CD14-positive monocyte (primary cell): ENCODE data around the gene IL17C. TPM values are rescaled to one million over a fixed set of nuclear protein-coding genes. Genes with fewer than 3 reads are reported as not detected.

Source experiments
- DNase-seq, 3 donors: peaks; one replicate each; pipeline ENCODE4 v3.0.0-alpha.2; 2011 to 2022
- H2AFZ ChIP-seq: 2 replicates; pipeline ENCODE4 v1.6.0; 2012; ENCODE audit warnings: mild to moderate bottlenecking, low read depth, low read length, inconsistent platforms; ENCODE audit not compliant: insufficient read depth, poor library complexity, severe bottlenecking
- H3K27ac ChIP-seq, 2 donors: 1 replicate in 1 of 2; 2 replicates in 1 of 2; pipeline ENCODE4 v1.5.1; 2012 to 2013; ENCODE audit warnings: low read length in 2 of 2, control low read depth in 1 of 2, inconsistent platforms in 1 of 2, low read depth in 1 of 2, mild to moderate bottlenecking in 1 of 2
- H3K27me3 ChIP-seq, 2 donors: one replicate each; pipeline versions ENCODE4 v1.6.0 to v1.6.1; 2011 to 2013; ENCODE audit warnings: low read length in 2 of 2; ENCODE audit not compliant: control insufficient read depth in 2 of 2, insufficient read depth in 2 of 2
- H3K36me3 ChIP-seq, 2 donors: replicated peaks in 1 of 2; 1 replicate in 1 of 2; 2 replicates in 1 of 2; pipeline versions ENCODE4 v1.5.1 to v1.6.1; 2012 to 2013; ENCODE audit warnings: low read length in 2 of 2, control low read depth in 1 of 2, inconsistent platforms in 1 of 2, mild to moderate bottlenecking in 1 of 2; ENCODE audit not compliant: insufficient read depth in 2 of 2, control insufficient read depth in 1 of 2
- H3K4me1 ChIP-seq, 2 donors: 1 replicate in 1 of 2; 2 replicates in 1 of 2; pipeline versions ENCODE4 v1.5.1 to v1.6.1; 2012 to 2013; ENCODE audit warnings: low read length in 2 of 2, control low read depth in 1 of 2, inconsistent platforms in 1 of 2, mild to moderate bottlenecking in 1 of 2, moderate library complexity in 1 of 2; ENCODE audit not compliant: insufficient read depth in 2 of 2, control insufficient read depth in 1 of 2
- H3K4me2 ChIP-seq: replicated peaks from 2 replicates; pipeline ENCODE3; 2012; ENCODE audit warnings: low read length, moderate library complexity, mild to moderate bottlenecking; ENCODE audit not compliant: poor library complexity, severe bottlenecking; ENCODE audit errors: extremely low read depth
- H3K4me3 ChIP-seq, 3 experiments: fragments of 200-600 bp in 1 of 3; sonication (generic) in 1 of 3; replicated peaks in 1 of 3; 1 replicate in 2 of 3; 2 replicates in 1 of 3; pipeline ENCODE4 v1.5.1; 2011 to 2013; ENCODE audit warnings: low read length in 3 of 3, mild to moderate bottlenecking in 3 of 3, control low read depth in 2 of 3, low read depth in 2 of 3, inconsistent platforms in 1 of 3, moderate library complexity in 1 of 3
- H3K79me2 ChIP-seq: 2 replicates; pipeline ENCODE4 v1.6.0; 2012; ENCODE audit warnings: mild to moderate bottlenecking, control low read depth, inconsistent platforms, low read length, moderate library complexity; ENCODE audit not compliant: insufficient read depth
- H3K9ac ChIP-seq: 2 replicates; pipeline ENCODE4 v1.6.0; 2017; ENCODE audit warnings: low read length, mild to moderate bottlenecking; ENCODE audit not compliant: insufficient read depth, poor library complexity, severe bottlenecking
- H3K9me3 ChIP-seq, 2 donors: replicated peaks in 1 of 2; 1 replicate in 1 of 2; 2 replicates in 1 of 2; pipeline versions ENCODE4 v1.5.1 to v1.6.1; 2012 to 2013; ENCODE audit warnings: low read length in 2 of 2, control low read depth in 1 of 2; ENCODE audit not compliant: control insufficient read depth in 1 of 2, insufficient read depth in 1 of 2
- H4K20me1 ChIP-seq: 2 replicates; pipeline ENCODE4 v1.6.0; 2012; ENCODE audit warnings: mild to moderate bottlenecking, low read length, control low read depth, moderate library complexity; ENCODE audit not compliant: insufficient read depth
- H3K27ac Mint-ChIP-seq, 7 donors: one replicate each; pipeline ENCODE4 v1.8.0; 2020; ENCODE audit warnings: mild to moderate bottlenecking in 7 of 7, mixed read lengths in 7 of 7, moderate library complexity in 6 of 7, inconsistent platforms in 2 of 7
- H3K27me3 Mint-ChIP-seq, 3 donors: one replicate each; pipeline ENCODE4 v1.8.0; 2021 to 2022; ENCODE audit warnings: low read depth in 3 of 3, mild to moderate bottlenecking in 3 of 3, mixed read lengths in 3 of 3, moderate library complexity in 3 of 3, inconsistent platforms in 1 of 3
- H3K36me3 Mint-ChIP-seq, 2 donors: one replicate each; pipeline ENCODE4 v1.8.0; 2020; ENCODE audit warnings: mixed read lengths in 2 of 2, inconsistent platforms in 1 of 2, mild to moderate bottlenecking in 1 of 2
- H3K4me1 Mint-ChIP-seq: one replicate; pipeline ENCODE4 v1.8.0; 2020; ENCODE audit warnings: mild to moderate bottlenecking, mixed read lengths
- H3K4me3 Mint-ChIP-seq, 2 donors: one replicate each; pipeline ENCODE4 v1.8.0; 2020; ENCODE audit warnings: mild to moderate bottlenecking in 2 of 2, mixed read lengths in 2 of 2, moderate library complexity in 1 of 2
- H3K9me3 Mint-ChIP-seq, 7 donors: one replicate each; pipeline ENCODE4 v1.8.0; 2020 to 2022; ENCODE audit warnings: mixed read lengths in 7 of 7, mild to moderate bottlenecking in 6 of 7, moderate library complexity in 6 of 7, inconsistent platforms in 2 of 7
- WGBS: methylation state at CpG from one replicate; pipeline ENCODE4 v1.1.5; 2013; ENCODE audit warnings: missing lambda C conversion rate; ENCODE audit not compliant: insufficient coverage; 5-methylcytosine and 5-hydroxymethylcytosine counted together
- intact Hi-C, 2 donors: fragments of 100-400 bp; cut with micrococcal nuclease; formaldehyde crosslinking; loops; one replicate each; pipeline versions ENCODE4 v1.15.0 to v1.15.1; 2023
- polyA plus RNA-seq, 3 donors: library from polyadenylated mRNA; depleted of rRNA in 1 of 3; unstranded in 2 of 3; stranded (reverse) in 1 of 3; fragments of 300-500 nt in 2 of 3; fragments of >200 nt in 1 of 3; fragmentation: Illumina TruSeq in 2 of 3; gene quantifications; 1 replicate in 2 of 3; 2 replicates in 1 of 3; pipeline ENCODE4 v1.2.3, GENCODE V29; 2012 to 2021
- TF ChIP-seq, protein P1 (sequence below): fragments of 200-600 bp; IDR thresholded peaks from one replicate; pipeline ENCODE4 v1.8.0; 2022; ENCODE audit warnings: antibody characterized with exemption, mild to moderate bottlenecking

IL17C gene
- polyA plus RNA-seq, 3 donors: 0.08 TPM; not detected in 2

- Histone ChIP-seq H3K9ac (no peak overlapping the region), H3K79me2 (peaks cover 26% of the 10 kb centered on the region), H3K4me2 (no peak overlapping the region), H3K9me3 (no peaks in the 10 kb centered on the region), H3K4me1 (no peaks in the 10 kb centered on the region), H2AFZ (no peak overlapping the region), H3K4me3 (no peak overlapping the region), H3K27ac (no peak overlapping the region), H4K20me1 (peaks cover 89% of the 10 kb centered on the region), H3K27me3 (no peaks in the 10 kb centered on the region), H3K36me3 (peaks cover 86 to 96% of the 10 kb centered on the region in 2 donors)
- H3K9me3 Mint-ChIP-seq: no peaks in the 10 kb centered on the region
- intact Hi-C loops: no loop called here
- no peaks in the 10 kb centered on the region for H3K27me3 Mint-ChIP-seq
- 95% methylated on average over 13 of the region's 19 CpGs for WGBS
- peaks cover 77 to 89% of the 10 kb centered on the region in 2 donors for H3K36me3 Mint-ChIP-seq
- peak overlapping the region in 2 of 7 donors; percentile 27 to 76 for H3K27ac Mint-ChIP-seq
- no peak overlapping the region for H3K4me3 Mint-ChIP-seq
- H3K4me1 Mint-ChIP-seq: no peaks in the 10 kb centered on the region
- TF ChIP-seq, protein P1, sequence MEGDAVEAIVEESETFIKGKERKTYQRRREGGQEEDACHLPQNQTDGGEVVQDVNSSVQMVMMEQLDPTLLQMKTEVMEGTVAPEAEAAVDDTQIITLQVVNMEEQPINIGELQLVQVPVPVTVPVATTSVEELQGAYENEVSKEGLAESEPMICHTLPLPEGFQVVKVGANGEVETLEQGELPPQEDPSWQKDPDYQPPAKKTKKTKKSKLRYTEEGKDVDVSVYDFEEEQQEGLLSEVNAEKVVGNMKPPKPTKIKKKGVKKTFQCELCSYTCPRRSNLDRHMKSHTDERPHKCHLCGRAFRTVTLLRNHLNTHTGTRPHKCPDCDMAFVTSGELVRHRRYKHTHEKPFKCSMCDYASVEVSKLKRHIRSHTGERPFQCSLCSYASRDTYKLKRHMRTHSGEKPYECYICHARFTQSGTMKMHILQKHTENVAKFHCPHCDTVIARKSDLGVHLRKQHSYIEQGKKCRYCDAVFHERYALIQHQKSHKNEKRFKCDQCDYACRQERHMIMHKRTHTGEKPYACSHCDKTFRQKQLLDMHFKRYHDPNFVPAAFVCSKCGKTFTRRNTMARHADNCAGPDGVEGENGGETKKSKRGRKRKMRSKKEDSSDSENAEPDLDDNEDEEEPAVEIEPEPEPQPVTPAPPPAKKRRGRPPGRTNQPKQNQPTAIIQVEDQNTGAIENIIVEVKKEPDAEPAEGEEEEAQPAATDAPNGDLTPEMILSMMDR: no peak
- DNase-seq: no peak
Observed at GRCh38 chr16:88614818-88615580, 23.4 kb upstream of the IL17C start.

DNA sequence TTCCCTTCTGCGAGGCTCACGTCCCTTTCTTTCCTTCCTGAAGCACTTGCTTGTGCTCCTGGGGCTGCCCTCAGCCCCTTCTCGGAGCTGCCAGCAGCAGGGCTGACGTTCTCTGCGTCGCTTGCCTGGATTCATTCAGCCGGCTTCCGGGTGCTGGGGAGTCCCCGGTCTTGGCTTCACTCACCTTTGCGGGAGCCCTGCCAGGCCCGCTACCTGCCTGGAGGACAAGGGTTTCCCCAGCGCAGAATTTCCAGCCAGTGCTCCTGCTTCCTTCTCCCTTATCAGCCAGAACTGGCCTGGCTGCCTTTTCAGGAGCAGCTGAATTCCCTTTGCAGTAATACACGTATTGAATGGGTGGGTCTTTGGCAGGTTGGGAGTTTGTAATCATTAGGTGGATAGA lies 22.1 kb upstream of the IL17C start:
- H3K27me3 ChIP-seq: no peaks in the 10 kb centered on the region
- peaks cover 90% of the 10 kb centered on the region for H4K20me1 ChIP-seq
- no peaks in the 10 kb centered on the region for H3K4me1 Mint-ChIP-seq
- H3K36me3 ChIP-seq: peaks cover 74 to 89% of the 10 kb centered on the region in 2 donors
- intact Hi-C loops: no loop called here
- peak overlapping the region in 1 of 7 donors; percentile 61 for H3K27ac Mint-ChIP-seq
- H3K27me3 Mint-ChIP-seq: no peaks in the 10 kb centered on the region
- no peak overlapping the region for H2AFZ ChIP-seq
- TF ChIP-seq, protein P1: no peak
- H3K27ac ChIP-seq: no peak overlapping the region
- peaks cover 68 to 85% of the 10 kb centered on the region in 2 donors for H3K36me3 Mint-ChIP-seq
- H3K9ac ChIP-seq: no peak overlapping the region
- WGBS: 97% methylated on average over 12 of the region's 13 CpGs
- no peak for DNase-seq
- peaks cover 26% of the 10 kb centered on the region for H3K79me2 ChIP-seq
- no peaks in the 10 kb centered on the region for H3K9me3 Mint-ChIP-seq
- H3K4me3 Mint-ChIP-seq: no peak overlapping the region
- no peak overlapping the region for H3K4me2 ChIP-seq
- no peaks in the 10 kb centered on the region for H3K4me1 ChIP-seq
- no peak overlapping the region for H3K4me3 ChIP-seq
- H3K9me3 ChIP-seq: no peaks in the 10 kb centered on the region
